22Rv1 (cell line): ENCODE results near the gene TMEM95.
A peak's percentile ranks its signal among the peaks of the same experiment; 100 is the strongest.

ENCODE experiments used
- H3K27ac ChIP-seq: fragments of 450-650 bp; 2 replicates; pipeline ENCODE4 v1.5.1; 2017
- ZFX ChIP-seq: fragments of 450-650 bp; IDR thresholded peaks from 2 replicates; pipeline ENCODE4 v1.6.1; 2017; ENCODE audit warnings: antibody characterized with exemption, borderline replicate concordance
- TF ChIP-seq, protein P1 (sequence below): fragments of 450-650 bp; IDR thresholded peaks from 2 replicates; pipeline ENCODE4 v1.5.1; 2017; ENCODE audit warnings: mild to moderate bottlenecking

The TMEM95 gene

DNA sequence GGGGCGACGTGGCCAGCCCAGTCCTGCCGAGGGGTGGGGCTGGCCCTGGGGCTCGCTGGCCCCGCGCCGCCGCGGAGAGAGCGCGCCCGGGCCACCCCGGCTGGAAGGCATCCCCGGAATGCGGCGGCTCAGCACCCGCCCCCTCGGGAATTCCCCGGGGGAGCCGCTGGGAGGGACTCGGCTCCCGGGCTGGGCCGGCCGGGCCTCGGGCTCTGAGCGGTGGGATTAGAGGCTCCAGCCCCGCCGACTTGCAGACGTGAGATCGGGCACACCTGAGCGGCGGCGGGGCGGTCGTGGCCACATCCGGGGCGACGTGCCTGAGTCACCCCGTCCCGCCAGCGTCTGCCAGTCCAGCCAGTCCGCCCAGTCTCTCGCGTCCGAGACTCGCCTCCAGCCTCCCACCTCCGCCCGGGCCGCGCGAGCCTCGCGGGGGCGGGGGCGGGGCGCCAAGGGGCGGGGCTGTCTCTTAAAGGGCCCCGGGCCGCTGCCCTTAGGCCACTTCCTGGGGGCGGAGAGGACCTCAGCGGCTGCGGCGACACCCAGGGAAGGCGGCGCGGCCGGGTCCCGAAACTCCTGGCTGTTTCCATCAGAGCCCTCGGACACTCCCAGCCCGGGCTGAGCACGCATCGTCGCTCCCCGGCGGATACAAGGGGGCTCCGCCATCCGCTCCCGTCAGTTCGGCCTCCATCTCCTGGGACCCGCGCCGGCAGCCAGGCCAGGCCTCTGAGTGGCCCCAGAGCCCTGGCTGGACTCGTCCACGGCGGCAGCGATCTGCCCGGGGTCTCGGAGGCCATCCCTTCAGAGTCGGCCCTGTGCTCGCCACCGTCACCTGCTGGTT lies 3.1 kb upstream of the TMEM95 start, which contains the start of gene KCTD11:
KCTD11 (plus strand) TSS at position 498 of the 838 bp plus-strand sequence.
- no peak for TF ChIP-seq ZFX
- TF ChIP-seq, protein P1, sequence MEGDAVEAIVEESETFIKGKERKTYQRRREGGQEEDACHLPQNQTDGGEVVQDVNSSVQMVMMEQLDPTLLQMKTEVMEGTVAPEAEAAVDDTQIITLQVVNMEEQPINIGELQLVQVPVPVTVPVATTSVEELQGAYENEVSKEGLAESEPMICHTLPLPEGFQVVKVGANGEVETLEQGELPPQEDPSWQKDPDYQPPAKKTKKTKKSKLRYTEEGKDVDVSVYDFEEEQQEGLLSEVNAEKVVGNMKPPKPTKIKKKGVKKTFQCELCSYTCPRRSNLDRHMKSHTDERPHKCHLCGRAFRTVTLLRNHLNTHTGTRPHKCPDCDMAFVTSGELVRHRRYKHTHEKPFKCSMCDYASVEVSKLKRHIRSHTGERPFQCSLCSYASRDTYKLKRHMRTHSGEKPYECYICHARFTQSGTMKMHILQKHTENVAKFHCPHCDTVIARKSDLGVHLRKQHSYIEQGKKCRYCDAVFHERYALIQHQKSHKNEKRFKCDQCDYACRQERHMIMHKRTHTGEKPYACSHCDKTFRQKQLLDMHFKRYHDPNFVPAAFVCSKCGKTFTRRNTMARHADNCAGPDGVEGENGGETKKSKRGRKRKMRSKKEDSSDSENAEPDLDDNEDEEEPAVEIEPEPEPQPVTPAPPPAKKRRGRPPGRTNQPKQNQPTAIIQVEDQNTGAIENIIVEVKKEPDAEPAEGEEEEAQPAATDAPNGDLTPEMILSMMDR: peak; percentile 61
- H3K27ac ChIP-seq: peak within 1 kb of the TSS; percentile 91

DNA sequence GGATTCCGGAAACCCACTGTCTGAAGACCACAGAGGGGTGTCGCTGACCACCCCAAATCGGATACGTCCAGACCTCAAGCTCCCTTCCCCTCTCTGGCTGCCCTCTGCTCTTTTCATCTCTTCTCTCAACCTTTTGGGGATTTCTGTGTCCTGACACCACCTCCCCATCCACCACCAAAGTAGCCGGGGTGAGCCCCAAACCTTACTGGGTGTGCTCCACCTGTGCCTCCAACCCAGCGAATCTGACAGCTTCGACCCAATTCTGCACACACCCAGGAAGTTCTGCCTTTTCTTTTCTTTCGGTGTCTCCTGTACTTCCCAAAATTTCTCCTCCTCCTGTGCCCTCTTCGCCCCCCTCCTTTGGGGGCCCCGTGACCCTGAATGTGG lies 2.5 kb upstream of the TMEM95 start:
- H3K27ac ChIP-seq: peak overlapping the region; percentile 91
- TF ChIP-seq ZFX: no peak
- TF ChIP-seq, protein P1: 0 out of 2 replicates have a peak, but pooled peaks have one; percentile 6

DNA sequence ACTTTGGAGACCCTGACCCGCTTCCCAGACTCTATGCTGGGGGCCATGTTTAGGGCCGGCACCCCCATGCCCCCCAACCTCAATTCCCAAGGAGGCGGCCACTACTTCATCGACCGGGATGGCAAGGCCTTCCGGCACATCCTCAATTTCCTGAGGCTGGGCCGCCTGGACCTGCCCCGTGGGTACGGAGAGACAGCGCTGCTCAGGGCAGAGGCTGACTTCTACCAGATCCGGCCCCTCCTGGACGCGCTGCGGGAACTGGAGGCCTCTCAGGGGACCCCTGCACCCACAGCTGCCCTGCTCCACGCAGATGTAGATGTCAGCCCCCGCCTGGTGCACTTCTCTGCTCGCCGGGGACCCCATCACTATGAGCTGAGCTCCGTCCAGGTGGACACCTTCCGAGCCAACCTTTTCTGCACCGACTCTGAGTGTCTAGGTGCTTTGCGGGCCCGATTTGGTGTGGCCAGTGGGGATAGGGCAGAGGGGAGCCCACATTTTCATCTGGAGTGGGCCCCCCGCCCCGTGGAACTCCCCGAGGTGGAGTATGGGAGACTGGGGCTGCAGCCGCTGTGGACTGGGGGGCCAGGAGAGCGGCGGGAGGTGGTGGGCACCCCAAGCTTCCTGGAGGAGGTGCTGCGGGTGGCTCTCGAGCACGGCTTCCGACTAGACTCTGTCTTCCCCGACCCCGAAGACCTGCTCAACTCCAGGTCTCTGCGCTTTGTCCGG lies 1.9 kb upstream of the TMEM95 start:
- TF ChIP-seq, protein P1: no peak
- no peak for TF ChIP-seq ZFX
- peak overlapping the region; percentile 91; the same call in 1 of the 2 replicates for H3K27ac ChIP-seq

DNA sequence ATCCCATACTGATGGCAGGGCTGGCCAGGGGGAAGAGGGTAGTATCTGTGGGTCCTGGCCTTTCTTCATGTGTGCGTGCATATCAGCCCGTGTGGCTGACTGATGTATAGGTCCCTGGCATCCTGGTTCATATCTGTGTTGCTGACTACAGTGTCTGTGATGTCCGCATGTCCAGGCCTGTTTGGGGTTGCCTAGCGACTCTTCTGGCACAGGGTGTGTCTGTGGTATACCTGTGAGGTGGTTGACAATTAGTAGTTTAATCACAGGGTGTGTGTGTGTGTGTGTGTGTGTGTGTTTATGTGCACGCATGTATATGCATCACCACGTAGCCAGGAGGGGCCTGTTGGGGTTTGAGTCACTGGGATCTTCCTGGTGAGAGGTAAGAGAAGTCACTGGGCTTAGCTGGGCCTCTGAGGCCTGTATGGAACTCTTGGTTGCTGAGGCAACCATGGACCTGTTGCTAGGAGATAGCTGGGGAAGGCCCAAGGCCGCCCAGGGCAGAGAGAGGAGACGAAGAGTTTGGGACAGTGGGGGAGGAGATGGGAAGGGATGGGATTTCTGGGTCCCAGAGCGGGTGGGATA lies 603 bp upstream of the TMEM95 start:
- no peak for TF ChIP-seq ZFX
- TF ChIP-seq, protein P1: no peak
- no peak overlapping the region for H3K27ac ChIP-seq

DNA sequence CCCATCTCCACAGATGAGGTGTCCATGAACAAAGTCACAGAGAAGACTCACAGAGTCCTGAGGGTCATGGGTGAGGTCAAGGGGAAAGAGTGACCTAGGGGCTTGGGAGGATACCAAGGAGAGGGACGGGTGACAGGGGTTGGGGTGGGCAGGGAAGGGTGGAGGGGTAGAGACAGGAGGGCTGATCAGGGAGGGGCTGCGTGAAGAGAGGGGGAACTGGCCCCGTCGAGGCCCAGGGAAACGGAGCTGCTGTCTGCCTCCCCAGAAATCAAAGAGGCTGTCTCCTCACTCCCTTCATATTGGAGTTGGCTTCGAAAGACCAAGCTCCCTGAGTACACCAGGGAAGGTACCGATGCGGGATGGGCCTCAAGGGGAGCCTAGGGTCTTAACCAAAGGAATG lies 617 bp downstream of the TMEM95 start:
- no peak for TF ChIP-seq ZFX
- TF ChIP-seq, protein P1: no peak
- no peak overlapping the region for H3K27ac ChIP-seq

DNA sequence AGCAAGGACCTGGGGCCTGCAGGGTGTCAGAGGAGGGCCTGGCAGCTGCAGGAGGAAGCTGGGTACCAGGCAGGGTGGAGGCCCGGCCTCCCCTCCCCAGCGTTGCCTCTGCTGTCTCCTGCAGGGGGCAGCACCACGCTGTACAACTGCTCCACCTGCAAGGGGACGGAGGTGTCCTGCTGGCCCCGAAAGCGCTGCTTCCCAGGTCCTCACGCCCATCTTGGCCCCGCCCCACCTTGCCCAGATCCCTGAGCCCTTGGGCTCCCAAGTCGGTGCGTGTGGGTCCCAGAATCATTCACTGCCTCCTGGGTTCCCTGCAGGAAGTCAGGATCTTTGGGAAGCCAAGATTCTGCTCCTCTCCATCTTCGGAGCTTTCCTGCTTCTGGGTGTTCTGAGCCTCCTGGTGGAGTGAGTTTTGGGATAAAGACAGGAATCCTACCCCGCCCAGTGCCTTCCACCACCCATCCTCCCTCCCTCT lies 1.2 kb downstream of the TMEM95 start:
- no peak for TF ChIP-seq ZFX
- TF ChIP-seq, protein P1: peak; percentile 90
- no peak overlapping the region for H3K27ac ChIP-seq

DNA sequence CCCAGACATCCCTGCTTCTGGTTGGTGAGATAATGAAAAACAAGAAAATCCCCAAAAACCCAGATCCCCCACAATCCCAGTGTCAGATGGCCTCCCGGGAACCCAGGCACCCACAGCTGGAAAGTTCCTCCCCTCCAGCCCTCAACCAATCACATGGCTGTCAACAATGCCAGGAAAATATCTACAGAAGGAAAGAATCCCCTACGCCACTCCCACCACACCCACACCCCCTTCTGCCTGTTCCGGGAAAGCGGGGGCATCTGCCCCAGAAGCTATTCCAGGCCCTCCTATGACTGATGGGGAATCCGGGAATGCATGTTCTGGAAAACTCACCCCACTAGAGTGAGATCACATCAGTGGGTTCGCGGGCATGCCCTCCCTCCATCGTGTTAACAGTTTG lies 1.8 kb downstream of the TMEM95 start:
- TF ChIP-seq ZFX: no peak
- TF ChIP-seq, protein P1: no peak
- no peak overlapping the region for H3K27ac ChIP-seq
